GM23338 (cell line): ENCODE data around the gene SLC25A3. TPM values are rescaled to one million over a fixed set of nuclear protein-coding genes. Genes with fewer than 3 reads are reported as not detected.

Source experiments
- ATAC-seq: fragments of 200-7000 bp; cut with Tn5 transposase; 3 replicates; pipeline ENCODE4 v1.9.1; 2020
- DNase-seq: peaks from one replicate; pipeline ENCODE4 v3.0.0-alpha.2; 2015; ENCODE audit warnings: low spot score
- H2AFZ ChIP-seq: fragments of 200-600 bp; sonication (generic); 2 replicates; pipeline ENCODE4 v1.8.0; 2016; ENCODE audit warnings: antibody characterized with exemption, mild to moderate bottlenecking, moderate library complexity
- H3F3A ChIP-seq: fragments of 200-600 bp; sonication (generic); replicated peaks from 2 replicates; pipeline ENCODE4 v1.8.0; 2017; ENCODE audit warnings: antibody characterized with exemption, mixed run types, low read depth
- H3K27ac ChIP-seq: fragments of 200-600 bp; sonication (generic); 2 replicates; pipeline ENCODE4 v1.6.1; 2016; ENCODE audit warnings: low read depth
- H3K27me3 ChIP-seq: fragments of 200-600 bp; sonication (generic); 2 replicates; pipeline ENCODE4 v1.8.0; 2016; ENCODE audit warnings: mild to moderate bottlenecking, mixed run types, moderate library complexity; ENCODE audit not compliant: insufficient read depth
- H3K36me3 ChIP-seq: fragments of 200-600 bp; sonication (generic); 2 replicates; pipeline ENCODE4 v1.8.0; 2016; ENCODE audit warnings: mild to moderate bottlenecking; ENCODE audit not compliant: insufficient read depth
- H3K4me1 ChIP-seq: fragments of 200-600 bp; sonication (generic); 2 replicates; pipeline ENCODE4 v1.8.0; 2016; ENCODE audit warnings: mild to moderate bottlenecking, moderate library complexity; ENCODE audit not compliant: insufficient read depth
- H3K4me2 ChIP-seq: fragments of 200-600 bp; sonication (generic); 2 replicates; pipeline ENCODE4 v1.7.1; 2017; ENCODE audit warnings: mixed run types
- H3K4me3 ChIP-seq: fragments of 200-600 bp; sonication (generic); 2 replicates; pipeline ENCODE4 v1.6.1; 2016; ENCODE audit warnings: mixed run types
- H3K79me2 ChIP-seq: fragments of 200-600 bp; sonication (generic); replicated peaks from 2 replicates; pipeline ENCODE4 v1.8.0; 2017; ENCODE audit warnings: mild to moderate bottlenecking; ENCODE audit not compliant: insufficient read depth
- H3K9me2 ChIP-seq: fragments of 200-600 bp; sonication (generic); 2 replicates; pipeline ENCODE4 v1.8.0; 2017; ENCODE audit not compliant: insufficient read depth
- H4K20me1 ChIP-seq: fragments of 200-600 bp; sonication (generic); replicated peaks from 2 replicates; pipeline ENCODE4 v1.8.0; 2017; ENCODE audit warnings: mild to moderate bottlenecking; ENCODE audit not compliant: insufficient read depth
- H3K27ac Mint-ChIP-seq: 2 replicates; pipeline ENCODE4 v1.8.0; 2020; ENCODE audit warnings: inconsistent platforms, mild to moderate bottlenecking, moderate library complexity, mixed read lengths
- H3K27me3 Mint-ChIP-seq: 3 replicates; pipeline ENCODE4 v1.8.0; 2022; ENCODE audit warnings: low read depth, mild to moderate bottlenecking, moderate library complexity, mixed read lengths, inconsistent platforms; ENCODE audit not compliant: insufficient read depth, poor library complexity
- H3K36me3 Mint-ChIP-seq: 3 replicates; pipeline ENCODE4 v1.8.0; 2021; ENCODE audit warnings: low read depth, mild to moderate bottlenecking, inconsistent platforms, moderate library complexity, mixed read lengths
- H3K4me1 Mint-ChIP-seq: 3 replicates; pipeline ENCODE4 v1.8.0; 2020; ENCODE audit warnings: mild to moderate bottlenecking, inconsistent platforms, mixed read lengths
- H3K4me3 Mint-ChIP-seq: 3 replicates; pipeline ENCODE4 v1.8.0; 2021; ENCODE audit warnings: moderate library complexity, mild to moderate bottlenecking, inconsistent platforms, mixed read lengths
- H3K9me3 Mint-ChIP-seq: 3 replicates; pipeline ENCODE4 v1.8.0; 2020; ENCODE audit warnings: moderate library complexity, mild to moderate bottlenecking, inconsistent platforms, mixed read lengths
- CREB1 ChIP-seq: fragments of 250-450 bp; sonication (Bioruptor Pico); IDR thresholded peaks from 2 replicates; pipeline ENCODE4 v1.5.0; 2020; ENCODE audit warnings: low read depth, mild to moderate bottlenecking, moderate library complexity
- EZH2 ChIP-seq: fragments of 200-600 bp; sonication (generic); IDR thresholded peaks from one replicate; pipeline ENCODE4 v1.8.0; 2017; ENCODE audit warnings: antibody characterized with exemption, mild to moderate bottlenecking, low read depth; ENCODE audit not compliant: unreplicated experiment
- EZH2phosphoT487 ChIP-seq: fragments of 200-600 bp; sonication (generic); IDR thresholded peaks from one replicate; pipeline ENCODE4 v1.8.1; 2018; ENCODE audit warnings: antibody characterized with exemption; ENCODE audit not compliant: unreplicated experiment
- JUNB ChIP-seq: IDR thresholded peaks from one replicate; pipeline ENCODE4 v1.6.1; 2016; ENCODE audit warnings: antibody characterized with exemption; ENCODE audit not compliant: unreplicated experiment
- NANOG ChIP-seq: IDR thresholded peaks from 2 replicates; pipeline ENCODE4 v1.6.1; 2016; ENCODE audit warnings: antibody characterized with exemption, borderline replicate concordance
- POLR2AphosphoS5 ChIP-seq: IDR thresholded peaks from 2 replicates; pipeline ENCODE4 v1.6.1; 2016; ENCODE audit warnings: antibody characterized with exemption, low read depth
- STAT1 ChIP-seq: IDR thresholded peaks from one replicate; pipeline ENCODE4 v1.6.1; 2016; ENCODE audit warnings: antibody characterized with exemption; ENCODE audit not compliant: unreplicated experiment
- ZNF114 ChIP-seq: fragments of 250-450 bp; sonication (Bioruptor Pico); IDR thresholded peaks from 2 replicates; pipeline ENCODE4 v1.5.0; 2020; ENCODE audit warnings: mild to moderate bottlenecking, moderate library complexity
- ZNF331 ChIP-seq: fragments of 250-450 bp; sonication (Bioruptor Pico); IDR thresholded peaks from 2 replicates; pipeline ENCODE4 v1.5.0; 2020; ENCODE audit warnings: low read depth, mild to moderate bottlenecking, moderate library complexity
- polyA plus RNA-seq: library from polyadenylated mRNA; unstranded; fragments of >200 nt; fragmentation: Nextera tagmentation; extraction: Ambion mirVana; gene quantifications from 2 replicates; pipeline ENCODE4 v1.2.1, GENCODE V29; 2016
- total RNA-seq: library from RNA; depleted of rRNA; stranded (reverse); fragments of >200 nt; shearing (Covaris generic); gene quantifications from 2 replicates; pipeline ENCODE4 v1.2.3, GENCODE V29; 2014
- TF ChIP-seq, protein P1 (sequence below): IDR thresholded peaks from one replicate; pipeline ENCODE4 v1.6.1; 2018; ENCODE audit warnings: antibody characterized with exemption; ENCODE audit not compliant: unreplicated experiment
- TF ChIP-seq, protein P2 (sequence below), 2 experiments: fragments of 200-600 bp in 1 of 2; sonication (generic) in 1 of 2; conservative IDR thresholded peaks; 2 replicates each; pipeline versions ENCODE4 v1.5.1 to v1.6.1; 2016 to 2017; ENCODE audit warnings: antibody characterized with exemption in 2 of 2, low read depth in 2 of 2, mild to moderate bottlenecking in 2 of 2, moderate library complexity in 1 of 2
- TF ChIP-seq, protein P3 (sequence below): IDR thresholded peaks from 2 replicates; pipeline ENCODE4 v1.6.1; 2016; ENCODE audit warnings: antibody characterized with exemption

SLC25A3 gene
- total and polyA plus RNA-seq, 2 experiments from 2014 or later: 676 to 703 TPM

DNA sequence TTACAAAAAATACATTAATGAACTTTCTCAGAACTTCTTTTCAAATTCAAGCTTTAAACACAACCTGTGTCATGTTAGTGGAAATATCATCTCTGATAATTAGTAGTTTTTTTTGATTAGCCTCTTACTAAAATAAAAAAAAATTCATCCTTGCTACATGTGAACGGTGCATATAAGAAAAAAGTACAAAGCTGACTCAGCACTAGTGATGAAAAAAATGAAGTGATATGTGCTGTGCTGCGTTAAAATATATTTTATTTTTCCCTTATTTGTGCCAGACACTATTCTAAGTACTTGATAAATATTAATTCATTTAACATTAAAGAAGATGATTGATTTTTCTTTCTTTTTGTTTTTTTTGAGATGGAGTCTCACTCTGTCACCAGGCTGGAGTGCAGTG is 43.6 kb downstream of the SLC25A3 start:
- peaks cover 2% of the 10 kb centered on the region for H3K27me3 Mint-ChIP-seq
- ATAC-seq: no peak

More for the DNA sequence above, 43.6 kb downstream of the SLC25A3 start:
- Mint-ChIP-seq H3K9me3 (no peaks in the 10 kb centered on the region), H3K36me3 (peaks cover 5% of the 10 kb centered on the region; the same call in 2 of the 3 replicates), H3K4me3 (no peak overlapping the region), H3K4me1 (no peaks in the 10 kb centered on the region), H3K27ac (no peak overlapping the region)
- DNase-seq: no peak
- H3F3A ChIP-seq: no peaks in the 10 kb centered on the region
- H3K36me3 ChIP-seq: no peaks in the 10 kb centered on the region
- TF ChIP-seq CREB1 (CRISPR knock-in tag) (no peak), EZH2phosphoT487 (no peak), EZH2 (no peak), ZNF114 (no peak), POLR2AphosphoS5 (no peak), ZNF331 (no peak), NANOG (no peak), JUNB (no peak), STAT1 (no peak)
- TF ChIP-seq, protein P1, sequence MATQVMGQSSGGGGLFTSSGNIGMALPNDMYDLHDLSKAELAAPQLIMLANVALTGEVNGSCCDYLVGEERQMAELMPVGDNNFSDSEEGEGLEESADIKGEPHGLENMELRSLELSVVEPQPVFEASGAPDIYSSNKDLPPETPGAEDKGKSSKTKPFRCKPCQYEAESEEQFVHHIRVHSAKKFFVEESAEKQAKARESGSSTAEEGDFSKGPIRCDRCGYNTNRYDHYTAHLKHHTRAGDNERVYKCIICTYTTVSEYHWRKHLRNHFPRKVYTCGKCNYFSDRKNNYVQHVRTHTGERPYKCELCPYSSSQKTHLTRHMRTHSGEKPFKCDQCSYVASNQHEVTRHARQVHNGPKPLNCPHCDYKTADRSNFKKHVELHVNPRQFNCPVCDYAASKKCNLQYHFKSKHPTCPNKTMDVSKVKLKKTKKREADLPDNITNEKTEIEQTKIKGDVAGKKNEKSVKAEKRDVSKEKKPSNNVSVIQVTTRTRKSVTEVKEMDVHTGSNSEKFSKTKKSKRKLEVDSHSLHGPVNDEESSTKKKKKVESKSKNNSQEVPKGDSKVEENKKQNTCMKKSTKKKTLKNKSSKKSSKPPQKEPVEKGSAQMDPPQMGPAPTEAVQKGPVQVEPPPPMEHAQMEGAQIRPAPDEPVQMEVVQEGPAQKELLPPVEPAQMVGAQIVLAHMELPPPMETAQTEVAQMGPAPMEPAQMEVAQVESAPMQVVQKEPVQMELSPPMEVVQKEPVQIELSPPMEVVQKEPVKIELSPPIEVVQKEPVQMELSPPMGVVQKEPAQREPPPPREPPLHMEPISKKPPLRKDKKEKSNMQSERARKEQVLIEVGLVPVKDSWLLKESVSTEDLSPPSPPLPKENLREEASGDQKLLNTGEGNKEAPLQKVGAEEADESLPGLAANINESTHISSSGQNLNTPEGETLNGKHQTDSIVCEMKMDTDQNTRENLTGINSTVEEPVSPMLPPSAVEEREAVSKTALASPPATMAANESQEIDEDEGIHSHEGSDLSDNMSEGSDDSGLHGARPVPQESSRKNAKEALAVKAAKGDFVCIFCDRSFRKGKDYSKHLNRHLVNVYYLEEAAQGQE: no peak
- TF ChIP-seq, protein P2, sequence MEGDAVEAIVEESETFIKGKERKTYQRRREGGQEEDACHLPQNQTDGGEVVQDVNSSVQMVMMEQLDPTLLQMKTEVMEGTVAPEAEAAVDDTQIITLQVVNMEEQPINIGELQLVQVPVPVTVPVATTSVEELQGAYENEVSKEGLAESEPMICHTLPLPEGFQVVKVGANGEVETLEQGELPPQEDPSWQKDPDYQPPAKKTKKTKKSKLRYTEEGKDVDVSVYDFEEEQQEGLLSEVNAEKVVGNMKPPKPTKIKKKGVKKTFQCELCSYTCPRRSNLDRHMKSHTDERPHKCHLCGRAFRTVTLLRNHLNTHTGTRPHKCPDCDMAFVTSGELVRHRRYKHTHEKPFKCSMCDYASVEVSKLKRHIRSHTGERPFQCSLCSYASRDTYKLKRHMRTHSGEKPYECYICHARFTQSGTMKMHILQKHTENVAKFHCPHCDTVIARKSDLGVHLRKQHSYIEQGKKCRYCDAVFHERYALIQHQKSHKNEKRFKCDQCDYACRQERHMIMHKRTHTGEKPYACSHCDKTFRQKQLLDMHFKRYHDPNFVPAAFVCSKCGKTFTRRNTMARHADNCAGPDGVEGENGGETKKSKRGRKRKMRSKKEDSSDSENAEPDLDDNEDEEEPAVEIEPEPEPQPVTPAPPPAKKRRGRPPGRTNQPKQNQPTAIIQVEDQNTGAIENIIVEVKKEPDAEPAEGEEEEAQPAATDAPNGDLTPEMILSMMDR (conservative IDR thresholded peaks at IDR 0.05; ENCODE audit: low read depth in 2 of 2): no peak
- TF ChIP-seq, protein P3, sequence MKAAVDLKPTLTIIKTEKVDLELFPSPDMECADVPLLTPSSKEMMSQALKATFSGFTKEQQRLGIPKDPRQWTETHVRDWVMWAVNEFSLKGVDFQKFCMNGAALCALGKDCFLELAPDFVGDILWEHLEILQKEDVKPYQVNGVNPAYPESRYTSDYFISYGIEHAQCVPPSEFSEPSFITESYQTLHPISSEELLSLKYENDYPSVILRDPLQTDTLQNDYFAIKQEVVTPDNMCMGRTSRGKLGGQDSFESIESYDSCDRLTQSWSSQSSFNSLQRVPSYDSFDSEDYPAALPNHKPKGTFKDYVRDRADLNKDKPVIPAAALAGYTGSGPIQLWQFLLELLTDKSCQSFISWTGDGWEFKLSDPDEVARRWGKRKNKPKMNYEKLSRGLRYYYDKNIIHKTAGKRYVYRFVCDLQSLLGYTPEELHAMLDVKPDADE: no peak
- H3K9me2 ChIP-seq: no peaks in the 10 kb centered on the region
- no peak overlapping the region for H3K4me3 ChIP-seq
- H3K79me2 ChIP-seq: peaks cover 15% of the 10 kb centered on the region
- no peak overlapping the region for H3K4me2 ChIP-seq
- peaks cover 5% of the 10 kb centered on the region; the same call in 1 of the 2 replicates for H4K20me1 ChIP-seq
- no peak overlapping the region for H3K27ac ChIP-seq
- no peaks in the 10 kb centered on the region for H3K4me1 ChIP-seq
- H2AFZ ChIP-seq: no peak overlapping the region
- H3K27me3 ChIP-seq: no peaks in the 10 kb centered on the region
